ENCODE results near the gene MBNL3. TPM values are rescaled to one million over a fixed set of nuclear protein-coding genes. Genes with fewer than 3 reads are reported as not detected.

The MBNL3 gene
- total RNA-seq, 1 donor from 2014 or later = 10.4 TPM

DNA sequence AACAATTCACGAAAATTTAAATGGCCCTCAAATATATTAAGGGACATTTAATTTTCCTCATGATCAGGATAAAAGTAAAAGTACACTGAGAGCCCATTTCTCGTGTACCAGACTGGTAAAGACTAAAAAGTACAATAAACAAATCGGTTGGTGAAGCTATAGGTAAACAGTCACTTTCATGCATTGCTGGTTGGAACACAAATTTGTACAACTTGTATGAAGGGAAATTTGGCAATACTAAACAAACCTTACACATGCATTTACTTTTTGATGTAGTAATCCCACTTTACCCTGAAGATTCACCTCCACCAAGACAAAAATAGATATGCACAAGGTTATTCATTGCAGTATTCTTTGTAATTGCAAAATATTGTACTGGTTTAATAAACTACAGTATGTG, 31.4 kb upstream of the MBNL3 start:
- no peaks in the 10 kb centered on the region for H3K4me1 Mint-ChIP-seq (ENCODE audit: unreplicated experiment)
- no peaks in the 10 kb centered on the region for H3K9me3 Mint-ChIP-seq (ENCODE audit: unreplicated experiment)

DNA sequence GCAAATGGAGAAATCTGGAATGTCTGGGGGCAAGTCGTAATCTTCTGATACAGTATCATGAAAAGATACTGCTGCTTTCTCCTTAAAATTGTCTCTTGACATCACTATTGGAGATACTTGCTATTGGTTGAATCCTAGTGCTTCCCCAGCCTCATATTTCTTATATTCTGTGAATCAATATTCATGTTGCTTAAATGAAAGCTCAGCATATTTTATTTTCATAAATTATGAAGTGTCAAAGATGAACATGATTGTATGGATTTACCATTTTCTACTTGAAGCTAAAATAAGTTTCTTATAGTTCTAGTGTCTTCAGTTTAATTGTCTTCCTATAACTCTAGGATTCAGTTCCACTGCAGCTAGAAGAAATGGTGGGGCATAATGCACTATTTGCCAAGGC, 29.6 kb upstream of the MBNL3 start:
- Mint-ChIP-seq H3K27ac (ENCODE audit: unreplicated experiment) (no peak overlapping the region), H3K4me3 (ENCODE audit: unreplicated experiment) (no peak overlapping the region), H3K27me3 (ENCODE audit: unreplicated experiment) (no peaks in the 10 kb centered on the region), H3K36me3 (ENCODE audit: low read depth, unreplicated experiment) (no peaks in the 10 kb centered on the region), H3K9me3 (ENCODE audit: unreplicated experiment) (no peaks in the 10 kb centered on the region), H3K4me1 (ENCODE audit: unreplicated experiment) (no peaks in the 10 kb centered on the region)
- TF ChIP-seq, protein P1, sequence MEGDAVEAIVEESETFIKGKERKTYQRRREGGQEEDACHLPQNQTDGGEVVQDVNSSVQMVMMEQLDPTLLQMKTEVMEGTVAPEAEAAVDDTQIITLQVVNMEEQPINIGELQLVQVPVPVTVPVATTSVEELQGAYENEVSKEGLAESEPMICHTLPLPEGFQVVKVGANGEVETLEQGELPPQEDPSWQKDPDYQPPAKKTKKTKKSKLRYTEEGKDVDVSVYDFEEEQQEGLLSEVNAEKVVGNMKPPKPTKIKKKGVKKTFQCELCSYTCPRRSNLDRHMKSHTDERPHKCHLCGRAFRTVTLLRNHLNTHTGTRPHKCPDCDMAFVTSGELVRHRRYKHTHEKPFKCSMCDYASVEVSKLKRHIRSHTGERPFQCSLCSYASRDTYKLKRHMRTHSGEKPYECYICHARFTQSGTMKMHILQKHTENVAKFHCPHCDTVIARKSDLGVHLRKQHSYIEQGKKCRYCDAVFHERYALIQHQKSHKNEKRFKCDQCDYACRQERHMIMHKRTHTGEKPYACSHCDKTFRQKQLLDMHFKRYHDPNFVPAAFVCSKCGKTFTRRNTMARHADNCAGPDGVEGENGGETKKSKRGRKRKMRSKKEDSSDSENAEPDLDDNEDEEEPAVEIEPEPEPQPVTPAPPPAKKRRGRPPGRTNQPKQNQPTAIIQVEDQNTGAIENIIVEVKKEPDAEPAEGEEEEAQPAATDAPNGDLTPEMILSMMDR (IDR thresholded peaks at IDR 0.05; ENCODE audit: unreplicated experiment) = no peak
- DNase-seq (ENCODE audit: low spot score) = no peak

More for the DNA sequence above, 31.4 kb upstream of the MBNL3 start:
- no peaks in the 10 kb centered on the region for H3K36me3 Mint-ChIP-seq (ENCODE audit: low read depth, unreplicated experiment)
- H3K4me3 Mint-ChIP-seq (ENCODE audit: unreplicated experiment) = no peak overlapping the region
- no peak for DNase-seq (ENCODE audit: low spot score)
- no peaks in the 10 kb centered on the region for H3K27me3 Mint-ChIP-seq (ENCODE audit: unreplicated experiment)
- H3K27ac Mint-ChIP-seq (ENCODE audit: unreplicated experiment) = no peak overlapping the region
- TF ChIP-seq, protein P1 (IDR thresholded peaks at IDR 0.05; ENCODE audit: unreplicated experiment) = no peak

DNA sequence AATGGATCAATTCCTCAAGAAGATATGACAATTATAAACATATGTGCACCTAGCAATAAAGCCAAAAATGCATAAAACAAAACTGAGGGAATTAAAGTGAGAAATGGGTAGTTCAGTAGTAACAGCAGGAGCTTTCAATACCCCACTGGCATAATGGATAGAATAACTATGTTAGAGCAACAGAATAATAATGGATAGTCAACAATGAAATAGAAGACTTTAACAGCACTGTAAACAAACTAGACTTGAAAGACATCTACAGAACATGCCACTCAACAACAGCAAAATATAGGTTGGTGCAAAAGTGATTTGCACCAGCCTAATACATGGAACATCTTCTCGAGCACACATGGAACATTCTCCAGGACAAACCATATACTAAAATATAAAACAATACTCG, 20.0 kb upstream of the MBNL3 start:
- no peak overlapping the region for H3K4me3 Mint-ChIP-seq (ENCODE audit: unreplicated experiment)
- no peaks in the 10 kb centered on the region for H3K36me3 Mint-ChIP-seq (ENCODE audit: low read depth, unreplicated experiment)
- H3K27ac Mint-ChIP-seq (ENCODE audit: unreplicated experiment) = no peak overlapping the region
- no peaks in the 10 kb centered on the region for H3K9me3 Mint-ChIP-seq (ENCODE audit: unreplicated experiment)
- TF ChIP-seq, protein P1 (IDR thresholded peaks at IDR 0.05; ENCODE audit: unreplicated experiment) = no peak
- no peaks in the 10 kb centered on the region for H3K4me1 Mint-ChIP-seq (ENCODE audit: unreplicated experiment)
- no peak for DNase-seq (ENCODE audit: low spot score)
- no peaks in the 10 kb centered on the region for H3K27me3 Mint-ChIP-seq (ENCODE audit: unreplicated experiment)

DNA sequence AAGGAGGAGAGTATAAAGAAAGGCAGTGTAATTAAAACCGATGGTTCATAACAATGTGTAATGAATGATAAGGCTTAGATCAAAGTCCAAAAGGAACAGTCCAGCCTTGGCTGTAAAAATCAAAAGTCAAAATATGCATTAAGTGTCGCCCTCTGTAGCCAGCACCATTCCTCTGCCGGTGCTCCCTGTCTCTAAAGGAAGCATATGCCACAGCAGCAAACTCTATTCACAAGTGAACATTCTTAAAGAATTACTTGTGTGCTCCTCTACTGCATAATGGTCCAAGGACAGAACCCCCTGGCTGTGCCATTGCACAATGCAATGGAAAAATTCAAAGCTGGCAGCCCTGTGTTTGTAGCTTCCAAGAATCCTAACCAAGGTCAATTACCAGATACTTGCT, 16.3 kb upstream of the MBNL3 start:
- no peaks in the 10 kb centered on the region for H3K36me3 Mint-ChIP-seq (ENCODE audit: low read depth, unreplicated experiment)
- TF ChIP-seq, protein P1 (IDR thresholded peaks at IDR 0.05; ENCODE audit: unreplicated experiment) = no peak
- H3K4me1 Mint-ChIP-seq (ENCODE audit: unreplicated experiment) = no peaks in the 10 kb centered on the region
- no peak overlapping the region for H3K27ac Mint-ChIP-seq (ENCODE audit: unreplicated experiment)
- H3K9me3 Mint-ChIP-seq (ENCODE audit: unreplicated experiment) = no peaks in the 10 kb centered on the region
- no peak for DNase-seq (ENCODE audit: low spot score)
- H3K4me3 Mint-ChIP-seq (ENCODE audit: unreplicated experiment) = no peak overlapping the region
- no peaks in the 10 kb centered on the region for H3K27me3 Mint-ChIP-seq (ENCODE audit: unreplicated experiment)

DNA sequence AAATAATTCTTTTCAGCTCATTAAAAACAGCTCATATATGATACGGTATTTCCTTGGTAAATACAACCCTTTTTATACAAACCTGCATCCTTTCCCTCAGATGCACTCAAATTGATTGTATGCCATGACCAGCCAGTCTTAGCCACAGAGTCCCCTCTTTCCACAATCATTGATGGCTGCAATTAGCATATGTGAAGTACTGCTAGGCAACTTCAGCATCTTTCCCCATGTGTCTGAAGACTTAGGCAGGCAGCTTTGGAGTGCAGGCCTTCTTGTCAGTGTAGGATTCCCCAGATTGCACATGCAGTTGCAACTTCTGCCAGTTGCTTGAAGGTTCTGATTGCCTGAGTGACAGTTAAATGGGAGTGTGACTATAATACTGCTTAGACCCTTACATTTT, 15.6 kb upstream of the MBNL3 start:
- Mint-ChIP-seq H3K27ac (ENCODE audit: unreplicated experiment) (no peak overlapping the region), H3K36me3 (ENCODE audit: low read depth, unreplicated experiment) (no peaks in the 10 kb centered on the region), H3K27me3 (ENCODE audit: unreplicated experiment) (no peaks in the 10 kb centered on the region), H3K4me3 (ENCODE audit: unreplicated experiment) (no peak overlapping the region), H3K4me1 (ENCODE audit: unreplicated experiment) (no peaks in the 10 kb centered on the region), H3K9me3 (ENCODE audit: unreplicated experiment) (no peaks in the 10 kb centered on the region)
- TF ChIP-seq, protein P1 (IDR thresholded peaks at IDR 0.05; ENCODE audit: unreplicated experiment) = no peak
- no peak for DNase-seq (ENCODE audit: low spot score)
